ENCODE data around the gene IL17RD. TPM values are rescaled to one million over a fixed set of nuclear protein-coding genes. Genes with fewer than 3 reads are reported as not detected.

IL17RD gene
- total RNA-seq (2014; rRNA removed; shearing (Covaris generic)) (0.76 and 1.2 TPM in 2 replicates), polyA plus RNA-seq (2016; fragmentation: Nextera tagmentation; extraction: Ambion mirVana) (0.34 and 0.42 TPM in 2 replicates)

DNA sequence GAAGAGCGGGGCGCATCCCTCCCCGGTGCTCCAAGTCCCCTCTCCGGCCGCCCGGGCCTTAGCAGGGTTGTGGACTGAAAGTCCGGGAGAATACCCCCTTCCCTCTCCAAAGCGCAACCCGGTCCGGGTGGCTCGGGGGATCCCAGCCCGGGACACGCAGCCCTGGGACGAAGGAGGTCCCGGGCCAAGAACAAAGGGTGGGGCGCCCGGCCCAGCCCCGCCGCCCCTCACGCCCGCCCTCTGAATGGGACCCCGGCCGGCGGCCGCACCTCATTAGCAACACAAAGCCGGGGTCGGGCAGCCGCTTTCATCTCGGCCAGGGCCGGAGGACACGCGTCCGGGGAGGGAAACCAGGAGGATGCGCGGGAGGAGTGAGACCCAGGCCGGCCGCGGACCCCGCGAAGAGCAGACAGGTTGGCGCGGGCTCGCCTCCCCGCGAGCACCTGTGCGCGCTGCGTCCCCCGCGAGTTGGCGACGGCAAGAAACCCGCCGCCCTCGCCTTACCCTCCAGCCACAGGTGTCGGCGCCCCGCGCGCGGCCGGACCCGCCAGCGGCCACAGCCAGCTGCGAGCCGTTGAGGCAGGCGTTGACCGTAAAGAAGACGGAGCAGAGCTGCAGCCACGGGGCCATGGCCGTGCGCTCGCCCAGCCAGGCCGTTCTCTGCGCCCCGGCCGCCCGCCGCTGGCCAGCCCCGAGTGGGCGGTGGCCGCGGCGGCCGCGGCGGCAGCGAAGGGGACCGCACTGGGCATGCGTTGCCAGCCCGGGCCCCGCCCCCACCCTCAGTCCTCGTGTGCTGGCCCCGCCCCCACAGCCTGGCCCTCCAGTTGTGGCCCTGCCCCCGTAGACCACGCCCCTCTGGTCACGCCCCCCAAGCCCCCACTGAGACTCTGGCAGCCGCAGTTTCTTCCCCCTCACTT is at the start of gene IL17RD:
Gene IL17RD, minus strand, starts transcription at position 697 of the 917 bp plus-strand sequence. Its CDS starts 67 bp downstream, at position 630.
- in situ Hi-C loops (cut with MboI): no loop called here
- Histone ChIP-seq H3F3A (ENCODE audit: insufficient read depth) (no peaks in the 10 kb centered on the region), H3K4me1 (ENCODE audit: insufficient read depth) (no peaks in the 10 kb centered on the region), H3K9me3 (ENCODE audit: low read depth) (no peaks in the 10 kb centered on the region), H3K4me2 (ENCODE audit: unreplicated experiment) (peak within 1 kb of the TSS; percentile 92), H3K27me3 (replicated peaks; ENCODE audit: insufficient read depth) (peaks cover 8% of the 10 kb centered on the region; the same call in 1 of the 2 replicates), H3K27ac (no peak within 1 kb of the TSS), H3K79me2 (ENCODE audit: insufficient read depth) (no peaks in the 10 kb centered on the region), H3K4me3 (peak within 1 kb of the TSS; percentile 71), H3K9ac (no peak within 1 kb of the TSS), H3K36me3 (ENCODE audit: low read depth) (no peaks in the 10 kb centered on the region), H4K20me1 (ENCODE audit: insufficient read depth) (no peaks in the 10 kb centered on the region), H3K9me2 (ENCODE audit: insufficient read depth) (no peaks in the 10 kb centered on the region), H2AFZ (peak within 1 kb of the TSS; percentile 79)
- TF ChIP-seq EZH2 (IDR thresholded peaks at IDR 0.05; ENCODE audit: insufficient read depth, poor library complexity, severe bottlenecking) (no peak), EZH2phosphoT487 (IDR thresholded peaks at IDR 0.05; ENCODE audit: insufficient read depth, low read depth) (no peak)
- 1 to 2% methylated on average over 67 to 81 of the region's 98 CpGs for WGBS, 2 experiments (ENCODE audit: low coverage in 1 of 2, low lambda C conversion rate in 2 of 2, missing lambda C conversion rate in 2 of 2)
- DNase-seq: peak; percentile 93

DNA sequence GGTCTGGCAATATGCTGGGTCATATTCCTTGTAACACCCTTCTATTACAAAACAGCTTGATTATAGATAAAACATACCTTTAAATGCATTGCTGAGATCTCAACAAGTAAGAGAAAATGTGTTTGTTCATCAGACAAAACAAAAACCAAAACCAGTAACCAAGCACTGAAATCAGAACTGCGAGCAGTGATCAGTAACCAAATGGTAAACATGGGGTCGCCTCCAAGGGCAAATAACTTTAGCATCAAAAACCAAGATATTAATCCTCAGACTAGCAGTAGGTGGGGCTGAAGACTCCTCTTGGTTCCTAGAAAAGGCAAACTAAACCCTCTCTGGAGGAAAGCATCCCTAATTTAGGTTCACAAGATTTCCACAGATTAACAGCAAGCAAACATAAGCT is 41.3 kb upstream of the IL17RD start:
- TF ChIP-seq EZH2 (IDR thresholded peaks at IDR 0.05; ENCODE audit: insufficient read depth, poor library complexity, severe bottlenecking) (no peak), EZH2phosphoT487 (IDR thresholded peaks at IDR 0.05; ENCODE audit: insufficient read depth, low read depth) (no peak)

DNA sequence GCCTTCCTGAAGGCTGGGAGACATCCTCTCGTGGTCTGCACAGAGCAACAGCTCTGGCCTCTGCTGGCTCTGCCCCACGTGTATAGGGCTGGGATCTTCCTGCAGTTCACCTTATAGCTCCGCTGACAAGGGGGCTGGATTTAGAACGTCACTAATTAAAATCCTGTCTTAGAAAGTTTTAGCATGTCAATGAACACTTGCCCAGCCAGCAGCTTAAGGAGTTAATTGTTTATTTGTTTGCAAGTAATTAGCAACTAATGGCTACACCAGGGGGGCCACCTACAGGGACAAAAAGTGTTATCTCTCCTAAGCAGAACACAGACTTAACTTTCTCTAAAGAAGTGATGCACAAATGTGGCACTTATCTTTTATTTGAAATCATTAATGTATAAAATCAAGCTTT is 34.7 kb upstream of the IL17RD start, which contains the start of gene HESX1:
Gene HESX1, minus strand, starts transcription at position 84 of the 403 bp plus-strand sequence. Its CDS starts 60 bp downstream, at position 24.
- TF ChIP-seq EZH2phosphoT487 (IDR thresholded peaks at IDR 0.05; ENCODE audit: insufficient read depth, low read depth) (no peak), EZH2 (IDR thresholded peaks at IDR 0.05; ENCODE audit: insufficient read depth, poor library complexity, severe bottlenecking) (no peak)
- no peaks in the 10 kb centered on the region for H4K20me1 ChIP-seq (ENCODE audit: insufficient read depth)
- no peak within 1 kb of the TSS for H2AFZ ChIP-seq
- DNase-seq: no peak
- H3K4me2 ChIP-seq (ENCODE audit: unreplicated experiment): no peak within 1 kb of the TSS
- no peak within 1 kb of the TSS for H3K27ac ChIP-seq
- no peaks in the 10 kb centered on the region for H3K9me2 ChIP-seq (ENCODE audit: insufficient read depth)
- no peaks in the 10 kb centered on the region for H3K9me3 ChIP-seq (ENCODE audit: low read depth)
- no peaks in the 10 kb centered on the region for H3K27me3 ChIP-seq (replicated peaks; ENCODE audit: insufficient read depth)
- no peaks in the 10 kb centered on the region for H3K4me1 ChIP-seq (ENCODE audit: insufficient read depth)
- no peaks in the 10 kb centered on the region for H3K79me2 ChIP-seq (ENCODE audit: insufficient read depth)
- H3F3A ChIP-seq (ENCODE audit: insufficient read depth): no peaks in the 10 kb centered on the region
- 69 to 79% methylated on average over 4 of the region's 4 CpGs for WGBS, 2 experiments (ENCODE audit: low coverage in 1 of 2, low lambda C conversion rate in 2 of 2, missing lambda C conversion rate in 2 of 2)
- H3K4me3 ChIP-seq: no peak within 1 kb of the TSS
- no peak within 1 kb of the TSS for H3K9ac ChIP-seq
- in situ Hi-C loops (cut with MboI): no loop called here
- H3K36me3 ChIP-seq (ENCODE audit: low read depth): no peaks in the 10 kb centered on the region

More for the DNA sequence above, 41.3 kb upstream of the IL17RD start:
- Histone ChIP-seq H3K9me3 (ENCODE audit: low read depth) (no peaks in the 10 kb centered on the region), H2AFZ (no peak overlapping the region), H3K4me1 (ENCODE audit: insufficient read depth) (no peaks in the 10 kb centered on the region), H3K27ac (no peak overlapping the region), H3K9me2 (ENCODE audit: insufficient read depth) (no peaks in the 10 kb centered on the region), H3K4me3 (no peak overlapping the region), H3K79me2 (ENCODE audit: insufficient read depth) (no peaks in the 10 kb centered on the region), H3F3A (ENCODE audit: insufficient read depth) (no peaks in the 10 kb centered on the region), H3K9ac (no peak overlapping the region), H3K4me2 (ENCODE audit: unreplicated experiment) (no peak overlapping the region), H3K36me3 (ENCODE audit: low read depth) (no peaks in the 10 kb centered on the region), H3K27me3 (replicated peaks; ENCODE audit: insufficient read depth) (no peaks in the 10 kb centered on the region), H4K20me1 (ENCODE audit: insufficient read depth) (no peaks in the 10 kb centered on the region)
- DNase-seq: no peak
- in situ Hi-C loops (cut with MboI): no loop called here
- WGBS, 2 experiments (ENCODE audit: low coverage in 1 of 2, low lambda C conversion rate in 2 of 2, missing lambda C conversion rate in 2 of 2): 97 to 98% methylated on average over 2 of the region's 2 CpGs

- Histone ChIP-seq H3K4me2 (ENCODE audit: unreplicated experiment) (no peak overlapping the region), H3K79me2 (ENCODE audit: insufficient read depth) (no peaks in the 10 kb centered on the region), H3F3A (ENCODE audit: insufficient read depth) (no peaks in the 10 kb centered on the region), H3K4me3 (no peak overlapping the region), H3K27me3 (replicated peaks; ENCODE audit: insufficient read depth) (no peaks in the 10 kb centered on the region), H3K9ac (no peak overlapping the region), H4K20me1 (ENCODE audit: insufficient read depth) (no peaks in the 10 kb centered on the region), H3K27ac (no peak overlapping the region), H2AFZ (no peak overlapping the region), H3K36me3 (ENCODE audit: low read depth) (no peaks in the 10 kb centered on the region), H3K4me1 (ENCODE audit: insufficient read depth) (no peaks in the 10 kb centered on the region), H3K9me2 (ENCODE audit: insufficient read depth) (no peaks in the 10 kb centered on the region), H3K9me3 (ENCODE audit: low read depth) (no peaks in the 10 kb centered on the region)
- in situ Hi-C loops (cut with MboI): no loop called here
- WGBS, 2 experiments (ENCODE audit: low coverage in 1 of 2, low lambda C conversion rate in 2 of 2, missing lambda C conversion rate in 2 of 2): 76 to 84% methylated on average over 4 of the region's 4 CpGs
- DNase-seq: no peak
- TF ChIP-seq EZH2 (IDR thresholded peaks at IDR 0.05; ENCODE audit: insufficient read depth, poor library complexity, severe bottlenecking) (no peak), EZH2phosphoT487 (IDR thresholded peaks at IDR 0.05; ENCODE audit: insufficient read depth, low read depth) (no peak)
Observed at GRCh38 chr3:57194641-57195040, 29.5 kb upstream of the IL17RD start.

Data from GM23248 (cell line).